ENCODE measurements around the gene UCN2.

The UCN2 gene

DNA sequence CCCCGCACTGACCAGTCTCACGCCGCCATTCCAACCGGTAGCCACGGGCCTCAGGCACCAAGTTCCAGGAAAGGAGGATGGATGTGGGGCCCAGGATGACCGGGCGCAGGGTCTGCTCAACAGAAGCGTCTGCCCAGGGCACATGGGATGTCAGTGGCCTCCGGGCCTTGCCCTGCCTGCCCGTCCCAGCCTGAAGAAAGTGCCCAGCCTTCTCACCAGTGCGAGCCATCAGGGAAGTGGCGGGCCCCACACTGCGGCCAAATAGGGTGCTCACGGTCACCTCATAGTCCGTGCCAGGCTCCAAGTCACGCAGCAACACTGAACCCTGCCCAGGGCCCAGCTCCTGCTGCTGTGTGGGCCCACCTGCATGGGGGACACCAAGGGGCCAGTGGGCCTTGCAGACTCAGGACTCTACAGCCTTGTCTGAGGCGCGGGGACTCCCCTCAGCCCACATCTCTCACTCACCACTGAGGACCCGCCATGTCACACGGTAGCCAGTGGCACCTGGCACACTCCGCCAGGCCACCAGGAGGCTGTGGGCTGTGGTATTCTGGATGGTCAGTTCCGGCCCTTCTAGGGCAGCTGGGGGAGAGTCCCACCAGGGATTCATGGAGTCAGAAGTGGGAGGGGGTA lies 28.4 kb upstream of the UCN2 start:
- no peak for DNase-seq (ENCODE audit: low read depth in 2 of 2, low spot score in 1 of 2)

DNA sequence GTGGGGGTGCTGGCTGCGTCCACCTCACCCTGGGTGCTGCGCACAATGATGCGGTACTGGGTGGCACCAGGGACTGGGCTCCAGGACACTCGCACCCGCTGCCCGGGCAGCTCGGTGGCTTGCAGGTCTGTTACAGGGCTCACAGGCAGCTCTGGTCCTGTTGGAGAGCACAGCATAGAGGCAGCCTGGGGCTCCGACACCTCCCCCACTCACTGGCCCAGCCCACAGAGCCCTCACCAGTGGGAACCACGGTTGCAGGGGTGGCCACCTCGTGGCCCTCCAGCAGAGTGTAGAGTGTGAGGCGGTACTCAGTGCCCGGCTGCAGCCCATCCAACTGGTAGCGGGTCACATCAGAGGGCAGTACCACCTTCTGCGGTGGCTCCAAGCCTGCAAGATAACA lies 27.9 kb upstream of the UCN2 start:
- no peak for DNase-seq (ENCODE audit: low read depth in 2 of 2, low spot score in 1 of 2)

DNA sequence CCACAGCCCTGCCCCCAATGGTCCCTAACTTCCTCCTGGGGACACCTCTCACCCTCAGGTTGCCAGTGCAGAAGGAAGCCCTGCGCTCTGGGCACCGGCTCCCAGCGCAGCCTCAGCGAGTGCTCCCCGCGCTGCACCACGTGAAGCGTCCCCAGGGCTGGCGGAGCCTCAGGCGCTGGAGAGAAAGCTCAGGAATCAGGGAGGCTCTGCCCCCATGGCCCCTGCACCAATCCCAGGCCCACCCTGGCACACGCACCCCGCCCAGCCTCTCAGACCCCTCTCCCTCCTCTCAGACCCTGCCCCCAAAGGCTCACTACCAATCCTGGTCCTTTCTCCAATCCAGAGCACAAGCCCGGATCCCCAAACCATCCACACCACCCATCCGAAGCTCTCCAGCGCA lies 24.6 kb upstream of the UCN2 start:
- DNase-seq (ENCODE audit: low read depth in 2 of 2, low spot score in 1 of 2) = no peak

DNA sequence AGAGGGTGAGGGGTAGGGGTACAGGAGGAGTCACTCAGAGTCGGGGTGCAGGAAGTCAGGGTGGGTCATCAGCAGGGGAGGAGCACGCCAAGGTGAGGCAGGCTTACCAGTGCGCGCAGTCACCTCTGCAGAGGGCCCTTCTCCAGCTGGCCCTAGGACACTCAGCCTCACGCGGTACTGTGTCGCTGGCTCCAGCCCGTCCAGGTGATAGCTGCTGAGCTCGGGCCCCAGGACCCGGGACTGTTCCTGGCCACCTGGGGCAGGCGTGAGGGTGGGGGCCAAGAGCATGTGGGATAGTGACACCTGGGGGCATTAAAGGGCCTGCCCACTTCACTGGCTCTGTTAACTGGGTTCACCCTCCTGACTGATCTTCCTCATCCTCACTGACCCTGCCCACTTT lies 24.1 kb upstream of the UCN2 start:
- no peak for DNase-seq (ENCODE audit: low read depth in 2 of 2, low spot score in 1 of 2)

DNA sequence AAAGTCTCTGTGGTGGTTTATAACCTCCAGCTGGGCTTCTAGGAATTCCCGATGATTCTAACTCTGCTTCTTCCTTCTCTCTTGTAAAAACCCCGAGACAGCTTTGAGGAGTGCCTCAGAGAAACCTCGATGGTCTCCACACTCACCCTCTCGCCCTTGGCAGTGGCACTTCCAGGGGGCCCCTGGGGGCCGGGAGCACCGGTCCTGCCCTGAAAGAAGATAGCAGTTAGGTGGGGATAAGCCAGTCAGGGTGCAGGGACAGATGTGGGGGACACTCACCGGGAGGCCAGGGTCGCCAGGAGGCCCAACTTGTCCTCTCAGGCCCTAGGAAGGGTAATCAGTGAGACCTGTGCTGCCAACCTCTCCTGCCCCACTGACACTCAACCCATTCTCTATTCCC lies 21.8 kb upstream of the UCN2 start:
- no peak for DNase-seq (ENCODE audit: low read depth in 2 of 2, low spot score in 1 of 2)

DNA sequence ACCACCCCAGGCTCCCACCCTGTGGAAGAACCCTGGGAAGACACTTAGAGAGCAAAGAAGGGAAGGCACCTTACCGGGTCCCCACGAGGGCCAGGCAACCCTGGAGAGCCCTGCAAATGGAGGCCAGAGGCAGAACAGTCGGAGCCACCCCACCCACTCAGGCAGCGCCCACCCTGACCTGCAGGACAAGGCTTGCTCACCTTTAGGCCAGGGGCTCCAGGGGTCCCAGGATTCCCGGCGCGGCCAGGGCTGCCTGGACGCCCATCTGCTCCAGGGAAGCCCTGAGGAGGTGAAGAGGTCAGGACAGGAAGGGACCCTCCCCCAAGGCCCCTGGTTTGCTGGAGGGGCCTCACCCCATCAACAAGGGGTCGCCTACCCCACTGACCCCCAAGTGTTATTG lies 21.3 kb upstream of the UCN2 start:
- DNase-seq (ENCODE audit: low read depth in 2 of 2, low spot score in 1 of 2) = no peak

DNA sequence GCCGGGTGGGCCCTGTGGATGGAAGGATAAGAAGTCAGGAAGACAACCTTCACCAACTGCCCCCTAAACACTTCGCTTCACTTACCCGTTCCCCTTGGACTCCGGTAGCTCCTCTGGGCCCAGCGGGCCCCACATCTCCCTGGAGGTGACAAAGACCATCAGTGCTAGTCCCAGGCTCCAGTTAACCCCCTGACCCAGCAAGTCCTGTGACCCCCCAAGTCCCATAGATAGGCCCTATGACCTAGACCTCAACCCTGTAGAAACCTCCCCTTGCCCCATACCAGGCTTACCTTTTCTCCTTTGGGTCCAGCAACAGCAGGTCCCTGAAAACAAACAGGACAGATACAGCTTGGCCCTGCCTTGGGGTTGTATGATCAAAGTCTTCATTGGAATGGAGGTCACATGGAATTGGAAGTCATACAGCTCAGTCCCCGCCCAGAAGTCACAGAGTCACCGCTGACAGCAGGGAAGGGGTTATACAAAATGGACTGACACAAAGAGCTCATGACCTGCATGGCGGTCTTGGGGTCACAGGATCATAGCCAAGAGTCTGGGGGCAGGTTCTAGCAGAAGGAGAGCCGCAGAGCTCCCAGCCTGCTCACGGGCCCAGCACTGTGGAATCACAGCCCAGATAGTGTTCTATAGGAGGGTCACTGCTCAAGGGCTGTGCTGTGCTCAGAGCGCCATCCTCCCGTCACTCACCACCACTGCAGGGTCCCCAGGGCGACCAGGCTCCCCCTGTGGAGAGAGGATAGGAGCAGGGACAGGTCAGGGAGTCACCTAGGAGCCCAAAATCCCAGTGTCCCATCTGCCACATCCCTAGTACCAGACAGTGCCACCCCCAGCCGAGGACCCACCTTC lies 18.3 kb upstream of the UCN2 start:
- no peak for DNase-seq (ENCODE audit: low read depth in 2 of 2, low spot score in 1 of 2)

DNA sequence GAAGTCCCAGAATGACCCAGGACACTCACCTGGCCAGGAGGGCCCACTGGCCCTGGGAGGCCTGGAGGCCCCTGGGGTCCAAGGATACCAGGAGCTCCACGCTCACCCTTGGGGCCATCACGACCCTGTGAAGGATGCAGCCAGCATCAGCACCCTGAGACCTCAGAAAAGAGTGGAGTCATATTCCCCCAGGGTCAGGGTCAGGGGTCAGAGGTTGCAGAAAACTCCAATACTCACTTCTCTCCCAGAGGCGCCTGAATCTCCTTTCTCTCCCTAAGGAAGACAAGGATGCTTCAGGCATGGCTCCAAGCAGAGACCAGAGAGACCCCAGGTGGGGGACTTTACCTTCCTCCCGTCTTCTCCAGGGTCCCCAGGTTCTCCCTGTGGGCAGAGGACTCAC lies 13.1 kb upstream of the UCN2 start:
- DNase-seq (ENCODE audit: low read depth in 2 of 2, low spot score in 1 of 2) = no peak

DNA sequence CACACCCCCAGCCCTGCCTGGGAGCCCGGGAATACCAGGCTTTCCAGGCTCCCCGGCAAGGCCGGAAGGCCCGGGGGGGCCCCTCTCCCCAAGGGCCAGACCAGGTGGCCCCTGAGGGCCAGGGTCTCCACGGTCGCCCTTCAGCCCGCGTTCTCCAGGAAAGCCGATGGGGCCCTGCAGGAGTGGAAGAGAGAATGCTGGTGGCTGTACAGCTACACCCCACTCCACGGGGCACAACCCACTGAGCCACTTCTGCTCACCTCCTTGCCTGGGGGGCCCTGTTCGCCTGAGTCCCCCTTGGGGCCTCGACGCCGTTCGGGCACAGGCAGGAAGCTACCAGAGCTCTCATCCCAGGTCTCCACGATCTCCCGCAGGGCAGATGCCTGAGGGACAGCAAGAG lies 11.8 kb upstream of the UCN2 start:
- no peak for DNase-seq (ENCODE audit: low read depth in 2 of 2, low spot score in 1 of 2)

DNA sequence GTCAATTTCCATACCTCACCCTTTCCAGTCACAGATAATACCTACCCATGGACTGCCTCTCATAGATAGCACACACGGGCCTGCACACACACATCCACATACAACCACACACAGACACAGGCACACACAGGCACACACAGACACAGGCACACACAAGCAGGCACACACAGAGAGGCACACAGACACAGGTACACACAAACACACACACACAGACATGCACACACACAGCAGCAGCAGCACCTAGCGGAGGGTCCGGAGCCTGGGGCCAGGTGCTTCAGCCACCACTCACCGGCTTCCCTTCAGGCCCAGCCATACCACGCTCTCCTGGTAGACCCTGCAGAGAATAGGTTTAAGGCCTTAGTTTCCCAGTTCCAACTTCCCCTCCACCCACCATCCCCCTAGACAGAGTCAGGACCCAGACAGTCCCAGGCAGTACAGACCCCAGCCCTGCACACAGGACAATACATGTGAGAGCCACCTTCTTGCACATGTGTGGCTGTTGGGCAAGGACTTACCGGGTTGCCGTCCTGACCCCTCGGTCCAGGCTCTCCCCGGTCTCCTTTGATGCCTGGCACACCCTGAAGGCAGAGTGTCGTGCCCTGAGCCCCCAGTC lies 10.5 kb upstream of the UCN2 start:
- no peak for DNase-seq (ENCODE audit: low read depth in 2 of 2, low spot score in 1 of 2)

DNA sequence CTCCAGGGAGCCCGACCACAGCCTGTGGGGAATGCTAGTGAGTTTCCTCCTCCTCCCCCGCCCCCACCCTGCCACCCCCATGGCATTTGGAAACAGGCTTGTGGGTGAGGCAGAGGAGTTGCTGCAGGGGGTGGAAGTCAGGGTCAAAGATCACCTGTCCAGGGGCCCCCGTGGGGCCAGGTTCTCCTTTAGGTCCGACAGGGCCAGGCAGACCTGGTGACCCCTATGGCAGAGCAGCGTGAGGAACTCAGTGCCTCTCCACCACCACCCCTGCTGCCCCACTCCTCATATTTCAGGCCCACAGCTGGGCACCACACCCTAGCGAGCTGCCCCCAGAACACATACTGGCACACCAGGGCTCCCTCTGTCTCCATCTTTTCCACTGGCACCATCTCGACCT lies 8.9 kb upstream of the UCN2 start:
- DNase-seq (ENCODE audit: low read depth in 2 of 2, low spot score in 1 of 2) = no peak

DNA sequence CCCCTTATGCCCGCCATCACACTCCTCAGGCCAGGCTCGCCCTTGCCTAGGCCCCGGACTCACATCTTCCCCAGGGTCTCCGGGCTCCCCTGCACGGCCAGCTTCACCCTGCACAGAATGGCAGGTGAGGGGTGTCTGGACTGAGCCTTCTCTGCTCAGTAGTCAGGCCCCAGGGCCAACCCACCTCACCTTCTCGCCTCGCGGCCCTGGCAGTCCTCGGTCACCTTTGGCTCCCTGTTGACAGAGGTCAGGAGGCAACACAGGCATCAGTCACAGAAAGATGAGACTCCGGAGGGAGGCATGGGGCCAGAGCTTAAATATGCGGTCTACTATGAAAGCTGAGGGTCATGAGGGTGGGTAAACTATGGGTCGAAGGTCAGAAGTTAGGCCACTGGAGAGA lies 8.4 kb upstream of the UCN2 start:
- DNase-seq (ENCODE audit: low read depth in 2 of 2, low spot score in 1 of 2) = no peak

DNA sequence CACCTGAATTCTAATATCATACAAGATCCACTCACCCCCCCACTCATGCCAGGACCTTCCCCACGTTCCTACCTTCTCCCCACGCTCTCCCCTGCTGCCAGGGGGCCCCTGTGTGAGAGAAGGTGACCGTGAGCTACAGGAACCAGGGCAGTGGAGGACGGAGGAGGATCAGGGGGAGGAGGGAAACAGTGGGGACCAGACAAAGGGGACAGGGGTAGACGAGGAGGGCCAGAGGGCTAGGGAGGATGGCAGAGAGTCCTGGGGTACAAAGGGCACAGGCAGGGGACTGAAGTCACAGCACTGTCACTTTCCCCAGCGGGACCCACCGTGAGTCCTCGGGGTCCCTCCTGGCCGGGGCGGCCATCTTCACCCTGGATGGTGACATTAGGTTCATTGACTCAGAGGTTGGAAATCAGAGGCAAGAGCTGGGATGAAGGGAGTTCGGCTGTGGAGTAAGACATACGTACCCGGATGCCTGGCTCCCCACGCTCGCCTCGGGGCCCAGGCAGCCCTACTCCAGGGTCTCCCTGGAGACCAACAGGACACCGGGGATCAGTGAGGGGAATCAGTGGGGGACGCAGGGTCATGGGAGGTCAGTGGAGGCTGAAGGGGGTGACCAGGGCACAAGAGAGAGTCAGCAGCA lies 6.3 kb upstream of the UCN2 start:
- DNase-seq (ENCODE audit: low read depth in 2 of 2, low spot score in 1 of 2) = no peak

DNA sequence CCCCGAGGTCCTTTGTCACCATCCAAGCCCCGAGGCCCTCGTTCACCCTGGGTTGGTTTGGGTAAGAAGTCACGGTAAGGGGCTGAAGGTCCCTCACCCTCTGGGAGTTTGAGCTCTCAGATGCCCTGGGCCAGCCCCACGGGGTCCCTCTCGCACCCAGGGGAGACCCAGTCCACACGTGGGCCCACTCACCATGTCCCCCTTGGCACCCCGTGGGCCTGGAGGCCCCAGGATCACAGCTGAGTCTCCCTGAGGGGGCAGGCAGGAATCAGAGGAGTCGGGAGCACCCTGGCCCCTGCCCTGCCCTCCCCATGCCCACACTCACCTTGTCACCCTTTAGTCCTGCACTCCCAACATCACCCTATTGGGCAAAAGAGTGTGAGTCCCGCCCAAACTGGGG lies 5.8 kb upstream of the UCN2 start:
- DNase-seq (ENCODE audit: low read depth in 2 of 2, low spot score in 1 of 2) = no peak

DNA sequence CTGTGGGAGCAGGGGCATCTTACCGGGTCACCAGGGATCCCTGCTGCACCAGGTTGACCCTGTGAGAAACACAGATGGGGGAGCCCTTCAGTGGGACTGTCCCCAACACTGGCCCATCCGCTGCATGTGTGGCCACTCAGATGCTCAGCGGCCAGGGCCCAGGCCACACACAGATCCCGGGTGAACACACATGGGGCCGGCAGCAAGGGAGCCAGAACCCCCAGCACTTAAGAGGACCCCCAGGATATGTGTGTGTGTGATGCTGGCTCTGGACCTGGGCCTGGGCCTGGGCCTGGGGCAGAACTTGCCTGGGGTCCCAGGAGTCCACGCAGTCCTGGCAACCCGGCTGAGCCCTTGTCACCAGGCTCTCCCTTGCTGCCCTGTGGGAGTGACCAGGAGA lies 4.9 kb upstream of the UCN2 start:
- DNase-seq (ENCODE audit: low read depth in 2 of 2, low spot score in 1 of 2) = no peak

DNA sequence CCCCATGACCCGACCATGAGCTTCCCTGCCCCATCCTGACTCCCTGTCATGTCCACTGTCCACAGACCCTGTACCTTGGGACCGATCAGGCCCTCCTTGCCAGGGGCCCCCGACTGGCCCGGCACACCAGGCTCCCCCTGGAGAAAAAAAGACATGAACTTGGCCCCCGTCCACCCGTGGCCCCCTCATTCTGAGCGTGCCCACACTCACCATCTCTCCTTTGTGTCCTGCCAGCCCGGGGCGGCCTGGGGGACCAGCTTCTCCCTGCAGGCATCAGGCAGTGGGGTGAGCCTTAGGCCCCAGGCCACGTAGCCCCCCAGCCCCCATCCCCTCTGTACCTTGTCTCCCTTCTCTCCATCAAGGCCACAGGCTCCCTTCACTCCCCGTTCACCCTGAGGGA lies 3.9 kb upstream of the UCN2 start:
- no peak for DNase-seq (ENCODE audit: low read depth in 2 of 2, low spot score in 1 of 2)

DNA sequence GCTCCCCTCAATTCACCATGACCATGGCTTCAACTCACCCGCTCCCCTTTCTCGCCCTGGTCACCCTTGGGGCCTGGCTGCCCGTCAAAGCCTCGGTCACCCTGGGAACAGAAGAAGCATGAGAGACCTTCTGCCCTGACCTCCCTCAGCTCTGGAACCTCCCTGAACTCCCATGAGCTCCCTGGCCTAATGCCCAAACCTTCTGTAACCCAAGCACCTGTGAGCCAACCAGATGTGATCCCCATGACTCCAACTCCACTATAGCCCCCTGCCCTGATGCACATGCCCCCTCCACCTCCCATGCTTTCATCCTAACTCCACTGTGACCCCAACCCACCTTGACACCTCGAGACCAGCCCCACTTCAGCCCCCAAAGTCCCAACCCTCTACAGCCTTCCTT lies 3.5 kb upstream of the UCN2 start:
- DNase-seq (ENCODE audit: low read depth in 2 of 2, low spot score in 1 of 2) = no peak

DNA sequence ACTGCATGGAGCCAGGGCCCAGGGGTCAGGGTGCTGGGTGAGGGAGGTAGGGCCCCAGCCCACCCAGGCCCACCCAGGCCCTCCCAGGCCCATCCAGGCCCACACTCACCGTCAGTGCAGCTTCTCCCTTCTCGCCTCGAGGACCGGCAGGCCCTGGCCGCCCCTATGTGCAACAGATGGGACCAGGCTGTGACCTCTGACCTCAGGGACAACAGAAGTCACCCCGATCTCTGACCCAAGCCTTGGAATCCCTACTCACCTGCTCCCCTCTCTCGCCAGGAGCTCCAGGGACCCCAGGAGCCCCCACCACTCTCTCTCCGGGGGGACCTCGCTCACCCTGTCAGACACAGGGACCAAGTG lies 2.8 kb upstream of the UCN2 start:
- DNase-seq (ENCODE audit: low read depth in 2 of 2, low spot score in 1 of 2) = no peak

DNA sequence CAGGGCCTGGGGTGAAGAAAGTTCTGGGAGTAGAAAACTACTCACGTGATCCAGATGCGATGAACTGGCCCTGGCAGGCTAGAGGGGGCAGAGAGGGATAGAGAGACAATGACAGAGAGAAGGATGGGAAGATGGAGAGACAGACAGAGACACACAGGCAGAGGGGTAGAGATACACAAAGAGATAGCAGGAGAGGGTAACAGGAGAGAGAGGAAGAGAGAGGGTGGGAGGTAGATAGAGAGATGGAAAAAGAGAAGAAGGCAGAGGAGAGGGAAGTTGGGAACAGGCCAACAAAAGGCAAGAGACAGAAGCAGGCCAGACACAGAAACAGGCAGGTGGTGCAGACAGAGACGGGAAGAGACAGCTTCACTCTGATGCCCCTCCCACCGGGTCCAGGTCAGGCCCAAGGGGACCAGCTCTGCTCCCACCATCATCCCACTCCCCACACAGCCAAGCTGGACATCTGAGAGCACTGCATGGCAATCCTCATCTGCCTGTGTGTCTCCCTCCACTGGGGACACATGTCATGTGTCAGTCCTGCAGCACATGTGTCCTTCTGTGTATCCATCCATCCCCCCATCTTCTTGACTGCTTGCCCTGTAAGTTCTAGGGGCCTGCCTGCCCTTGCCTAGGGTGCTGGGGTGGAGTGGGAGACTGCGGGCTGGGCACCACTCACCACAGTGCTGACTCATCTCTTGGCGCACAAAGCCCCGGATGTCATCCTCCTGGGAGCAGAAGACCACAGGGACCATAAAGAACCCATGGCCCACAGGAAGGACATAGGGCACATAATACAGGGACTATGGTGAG lies 2.2 kb upstream of the UCN2 start:
- no peak for DNase-seq (ENCODE audit: low read depth in 2 of 2, low spot score in 1 of 2)

DNA sequence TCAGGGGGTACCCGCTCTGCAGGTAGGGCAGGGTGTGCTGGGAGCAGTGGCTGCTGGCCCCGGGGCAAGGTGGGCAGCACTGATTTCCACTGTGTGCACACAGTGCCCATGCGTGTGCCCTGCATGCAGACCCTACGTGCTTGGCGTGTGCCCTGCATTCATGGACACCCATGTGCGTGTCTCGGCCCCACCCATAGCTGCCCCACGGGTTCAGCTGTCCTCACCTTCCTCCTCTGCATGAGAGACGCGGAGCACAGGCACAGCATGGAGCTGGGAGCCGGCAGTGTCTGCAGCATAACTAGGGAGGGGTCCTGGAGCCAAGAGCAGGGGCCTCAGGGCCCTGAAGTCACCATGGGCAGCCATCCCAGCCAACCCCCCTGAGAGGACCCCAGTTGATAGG lies 1.6 kb upstream of the UCN2 start:
- DNase-seq (ENCODE audit: low read depth in 2 of 2, low spot score in 1 of 2) = no peak

DNA sequence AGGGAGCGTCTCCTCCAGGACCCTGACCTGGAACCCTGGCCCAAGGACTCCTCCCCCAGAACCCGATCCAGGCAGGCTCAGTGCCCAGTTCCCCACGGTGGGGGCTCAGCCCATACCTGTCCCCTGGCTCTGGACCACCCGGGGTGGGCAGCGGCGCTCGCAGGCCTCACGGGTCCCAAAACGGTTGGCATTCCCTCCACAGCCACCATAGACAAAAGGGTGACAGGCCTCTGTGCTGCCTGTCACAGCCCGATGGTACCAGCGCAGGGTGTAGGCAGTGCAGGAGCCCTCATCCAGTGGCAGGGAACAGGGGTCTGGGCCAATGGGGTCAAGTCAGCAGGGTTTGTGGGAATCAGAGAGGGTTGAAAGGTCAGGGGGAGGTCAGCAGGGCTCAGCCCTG lies 1.1 kb upstream of the UCN2 start:
- DNase-seq (ENCODE audit: low read depth in 2 of 2, low spot score in 1 of 2) = no peak

All from stimulated activated CD8-positive, alpha-beta memory T cell treated with anti-CD3 and anti-CD28 coated beads, Interleukin-4, amount 100 ng/mL, for 4 hours (primary cell).